Epithelial cell of proximal tubule (primary cell): ENCODE data around the gene USO1. TPM values are rescaled to one million over a fixed set of nuclear protein-coding genes. Genes with fewer than 3 reads are reported as not detected.

Source experiments
- DNase-seq: peaks from one replicate; pipeline ENCODE4 v3.0.0-alpha.2; 2011; ENCODE audit warnings: low read depth
- H3K4me3 ChIP-seq: 2 replicates; pipeline ENCODE4 v1.5.1; 2011; ENCODE audit warnings: low read depth, mild to moderate bottlenecking, low read length
- total RNA-seq: library from RNA; depleted of rRNA; stranded (reverse); fragments of >200 nt; gene quantifications from 2 replicates; pipeline ENCODE4 v1.2.3, GENCODE V29; 2015
- TF ChIP-seq, protein P1 (sequence below): conservative IDR thresholded peaks from 2 replicates; pipeline ENCODE4 v1.5.1; 2012; ENCODE audit warnings: low read depth, mild to moderate bottlenecking, low read length

Gene USO1
- total RNA-seq, 1 donor from 2014 or later: 57.8 TPM

DNA sequence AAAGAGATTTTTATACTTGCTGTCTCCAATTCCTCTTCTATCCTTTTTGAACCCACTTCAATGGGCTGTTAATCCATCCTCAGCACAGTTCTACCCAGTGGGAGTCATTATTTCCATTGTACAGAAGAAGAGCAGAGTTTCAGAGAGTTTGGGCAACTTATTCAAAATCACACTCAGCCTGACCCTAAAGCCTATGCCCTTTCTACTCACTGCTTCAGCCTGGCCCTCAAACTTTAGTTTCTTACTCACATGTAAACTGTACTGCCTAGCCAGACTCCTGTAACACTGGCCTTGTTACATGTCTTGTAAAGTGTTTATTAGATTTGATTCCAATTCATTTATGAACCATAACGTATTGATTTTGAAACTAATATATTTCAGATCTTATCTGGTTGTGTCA lies 25.1 kb upstream of the USO1 start:
- TF ChIP-seq, protein P1, sequence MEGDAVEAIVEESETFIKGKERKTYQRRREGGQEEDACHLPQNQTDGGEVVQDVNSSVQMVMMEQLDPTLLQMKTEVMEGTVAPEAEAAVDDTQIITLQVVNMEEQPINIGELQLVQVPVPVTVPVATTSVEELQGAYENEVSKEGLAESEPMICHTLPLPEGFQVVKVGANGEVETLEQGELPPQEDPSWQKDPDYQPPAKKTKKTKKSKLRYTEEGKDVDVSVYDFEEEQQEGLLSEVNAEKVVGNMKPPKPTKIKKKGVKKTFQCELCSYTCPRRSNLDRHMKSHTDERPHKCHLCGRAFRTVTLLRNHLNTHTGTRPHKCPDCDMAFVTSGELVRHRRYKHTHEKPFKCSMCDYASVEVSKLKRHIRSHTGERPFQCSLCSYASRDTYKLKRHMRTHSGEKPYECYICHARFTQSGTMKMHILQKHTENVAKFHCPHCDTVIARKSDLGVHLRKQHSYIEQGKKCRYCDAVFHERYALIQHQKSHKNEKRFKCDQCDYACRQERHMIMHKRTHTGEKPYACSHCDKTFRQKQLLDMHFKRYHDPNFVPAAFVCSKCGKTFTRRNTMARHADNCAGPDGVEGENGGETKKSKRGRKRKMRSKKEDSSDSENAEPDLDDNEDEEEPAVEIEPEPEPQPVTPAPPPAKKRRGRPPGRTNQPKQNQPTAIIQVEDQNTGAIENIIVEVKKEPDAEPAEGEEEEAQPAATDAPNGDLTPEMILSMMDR: no peak
- DNase-seq: no peak
- no peak overlapping the region for H3K4me3 ChIP-seq

DNA sequence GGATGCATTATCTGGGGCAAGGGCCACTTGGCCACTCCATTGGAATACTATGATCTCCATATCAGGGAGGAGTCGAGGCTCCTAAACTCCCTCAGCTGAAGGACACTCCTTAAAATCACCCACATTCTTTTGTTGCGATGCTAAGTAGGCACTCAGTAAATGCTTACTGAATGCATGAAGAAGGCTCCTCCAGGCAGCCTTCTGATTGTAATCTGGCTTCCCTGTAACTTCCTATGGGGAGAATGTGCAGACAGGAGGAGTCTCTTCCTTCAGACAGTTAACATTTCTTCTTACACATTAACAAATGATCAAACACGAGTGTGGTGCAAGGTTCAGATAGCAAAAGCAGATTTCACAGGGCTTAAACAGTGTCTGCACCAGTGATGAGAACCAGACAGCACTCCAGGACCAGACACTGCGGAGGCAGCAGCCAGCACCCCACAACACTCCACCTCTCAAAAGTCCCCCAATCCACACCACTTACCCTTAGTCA lies 21.4 kb upstream of the USO1 start:
- TF ChIP-seq, protein P1: no peak
- H3K4me3 ChIP-seq: no peak overlapping the region
- peak; percentile 20 for DNase-seq

DNA sequence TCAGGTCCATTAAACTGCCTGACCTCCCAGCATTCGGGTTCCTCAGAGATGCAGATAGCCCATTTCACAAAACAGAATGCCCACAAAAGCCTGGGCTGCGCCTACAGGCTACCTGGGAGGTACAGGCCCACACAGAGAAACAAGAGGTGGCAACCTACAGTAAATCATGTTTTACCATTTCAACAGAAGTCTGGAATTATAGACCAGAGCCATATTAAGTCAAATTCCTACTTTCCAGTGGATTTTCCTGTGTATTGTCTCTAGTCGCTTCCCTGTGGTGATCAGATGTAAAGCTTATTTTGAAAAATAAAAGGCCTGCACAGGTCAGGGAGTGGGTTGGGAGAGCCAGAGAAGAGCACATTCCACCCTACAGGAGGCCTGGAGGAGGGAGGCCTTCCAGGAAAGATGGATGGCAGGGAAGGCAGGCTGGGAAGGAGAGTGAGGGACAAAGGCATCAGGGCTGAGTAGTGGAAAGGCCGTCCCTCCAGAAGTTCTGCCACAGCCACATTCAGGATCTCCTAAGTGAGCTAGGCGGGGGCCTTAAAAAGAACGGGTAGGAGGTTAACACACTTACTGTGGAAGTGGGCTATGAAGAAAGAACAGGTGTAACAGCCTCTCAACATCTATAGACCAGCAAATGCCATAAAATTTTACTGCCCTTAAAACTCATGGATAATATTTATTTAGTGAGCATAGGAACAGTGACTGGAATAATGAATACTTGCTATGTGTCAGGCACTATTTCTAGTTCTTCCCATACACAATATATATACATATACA lies 19.0 kb upstream of the USO1 start:
- no peak overlapping the region for H3K4me3 ChIP-seq
- TF ChIP-seq, protein P1: no peak
- DNase-seq: no peak

DNA sequence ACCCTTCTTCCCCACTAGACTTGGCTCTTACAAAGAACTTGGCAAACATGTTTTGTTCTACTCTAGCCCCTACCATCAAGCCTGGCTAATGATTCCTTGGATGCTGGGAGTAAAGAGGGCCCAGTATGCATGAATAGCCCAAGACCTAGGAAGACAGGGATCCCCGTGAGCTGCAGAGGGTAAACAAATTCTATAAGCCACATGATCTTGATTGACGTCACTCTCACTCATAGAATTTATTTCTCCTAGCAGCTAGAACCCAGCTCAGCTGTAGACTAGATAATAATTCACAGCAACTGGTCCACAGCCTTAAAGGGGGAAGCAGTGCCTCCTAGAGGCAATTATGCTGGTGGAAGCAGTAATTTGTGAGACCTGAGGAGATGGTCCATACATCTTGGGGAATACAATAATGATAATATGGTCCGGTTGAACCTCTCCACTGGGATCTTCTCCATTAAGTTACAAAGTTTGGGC lies 16.1 kb upstream of the USO1 start:
- DNase-seq: peak; percentile 75
- H3K4me3 ChIP-seq: no peak overlapping the region
- TF ChIP-seq, protein P1: peak; percentile 78

DNA sequence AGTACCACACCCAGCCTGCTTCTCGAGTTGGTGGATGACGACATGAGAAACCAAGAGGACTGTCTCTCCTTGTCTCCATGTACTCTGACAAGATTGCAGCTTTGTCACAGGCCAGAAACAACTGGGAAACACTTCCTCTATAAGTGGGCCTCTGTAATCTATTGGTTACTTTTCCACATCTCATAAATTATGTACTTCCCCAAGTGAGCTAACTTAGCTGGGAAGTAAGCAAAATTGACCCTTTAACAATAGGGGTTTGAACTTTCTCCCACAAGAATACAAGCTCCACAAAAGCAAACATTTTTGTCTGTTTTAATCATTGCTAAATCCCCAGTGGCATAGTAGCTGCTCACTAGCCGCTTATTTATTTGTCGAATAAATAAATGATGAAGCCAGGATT lies 14.1 kb upstream of the USO1 start:
- H3K4me3 ChIP-seq: no peak overlapping the region
- no peak for DNase-seq
- TF ChIP-seq, protein P1: no peak

DNA sequence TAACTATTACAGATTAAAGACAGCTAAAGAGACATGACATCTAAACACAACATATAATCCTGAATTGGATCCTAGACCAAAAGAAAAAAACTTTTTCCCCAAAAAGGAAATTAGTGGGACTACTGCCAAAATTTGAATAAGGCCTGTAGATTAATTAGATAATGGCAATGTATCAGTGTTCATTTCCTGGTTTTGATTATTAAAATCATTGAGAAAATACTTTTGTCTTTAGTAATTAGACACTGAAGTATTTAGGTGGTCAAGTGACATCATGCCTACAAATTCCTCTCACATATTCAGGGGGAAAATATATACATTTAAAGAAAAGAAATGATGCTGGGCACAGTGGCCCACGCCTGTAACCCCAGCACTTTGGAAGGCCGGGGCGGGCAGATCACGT lies 10.4 kb upstream of the USO1 start:
- H3K4me3 ChIP-seq: no peak overlapping the region
- TF ChIP-seq, protein P1: no peak
- DNase-seq: no peak

DNA sequence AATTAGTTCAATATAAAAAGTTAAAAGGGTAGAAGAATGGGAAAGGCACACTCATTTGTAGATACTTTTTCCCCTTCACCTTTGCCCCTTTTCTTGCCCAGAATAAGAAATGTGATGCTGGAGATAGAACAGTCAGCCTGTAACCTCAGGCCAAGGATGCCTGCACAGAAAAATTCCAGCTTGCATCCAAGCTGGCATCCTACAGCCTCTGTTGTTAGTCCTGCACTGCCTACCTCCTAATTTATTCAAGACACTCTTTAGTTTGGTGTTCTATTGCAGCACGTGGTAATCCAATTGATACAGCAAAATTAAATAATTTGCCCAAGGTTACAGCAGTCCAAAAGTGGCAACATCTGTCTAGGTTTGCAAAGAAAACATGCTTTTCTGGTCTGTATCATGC lies 9.7 kb upstream of the USO1 start:
- DNase-seq: no peak
- no peak overlapping the region for H3K4me3 ChIP-seq
- TF ChIP-seq, protein P1: no peak
